ENCODE results near the gene CFAP221. TPM values are rescaled to one million over a fixed set of nuclear protein-coding genes. Genes with fewer than 3 reads are reported as not detected.

The CFAP221 gene
- total RNA-seq, 1 donor from 2014 or later = 5.4 TPM

DNA sequence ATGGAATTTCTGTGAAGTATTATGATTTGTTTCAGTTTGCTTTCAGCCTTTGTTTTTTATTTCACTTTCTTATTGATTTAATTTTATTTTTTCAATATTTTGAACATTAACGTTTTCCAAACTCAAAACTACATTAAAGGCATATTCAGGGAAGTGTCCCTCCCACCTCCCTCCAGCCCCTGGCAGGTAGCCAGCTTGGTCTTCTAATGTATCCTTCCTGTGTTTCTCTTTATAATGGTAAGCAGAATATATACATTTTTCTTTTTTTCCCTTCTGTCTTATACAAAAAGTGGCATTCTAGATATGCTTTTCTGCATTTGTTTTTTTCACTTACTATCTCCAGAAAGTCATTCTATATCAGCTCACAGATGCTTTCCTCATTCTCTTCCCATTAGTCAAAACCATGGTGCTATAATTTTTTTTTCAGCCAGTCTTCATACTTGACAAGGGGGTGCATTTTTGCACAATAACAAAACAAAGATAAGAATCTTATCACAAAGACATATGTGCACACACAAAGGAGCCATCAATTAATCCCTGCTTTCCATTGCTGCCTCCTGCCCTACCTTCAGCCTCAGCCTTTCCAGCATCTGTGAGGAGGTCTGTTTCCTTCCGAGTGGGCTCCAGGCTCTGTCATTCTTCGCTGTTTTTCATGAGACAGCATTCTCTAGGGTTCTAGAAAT, 101.1 kb downstream of the CFAP221 start:
- DNase-seq (ENCODE audit: low spot score) = no peak

DNA sequence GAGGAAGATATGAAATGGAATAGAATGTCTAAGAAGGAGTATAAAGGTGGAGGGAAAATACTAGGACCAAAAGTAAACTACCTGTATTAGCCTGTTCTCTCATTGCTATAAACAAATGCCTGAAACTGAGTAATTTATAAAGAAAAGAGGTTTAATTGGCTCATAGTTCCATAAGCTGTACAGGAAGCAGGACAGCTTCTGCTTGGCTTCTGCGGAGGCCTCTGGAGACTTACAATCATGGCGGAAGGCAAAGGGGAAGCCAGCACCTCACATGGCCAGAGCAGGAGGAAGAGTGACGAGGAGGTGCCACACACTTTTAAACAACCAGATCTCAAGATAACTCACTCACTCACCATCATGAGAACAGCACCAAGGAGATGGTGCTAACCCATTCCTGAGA, 101.9 kb downstream of the CFAP221 start:
- DNase-seq (ENCODE audit: low spot score) = no peak

DNA sequence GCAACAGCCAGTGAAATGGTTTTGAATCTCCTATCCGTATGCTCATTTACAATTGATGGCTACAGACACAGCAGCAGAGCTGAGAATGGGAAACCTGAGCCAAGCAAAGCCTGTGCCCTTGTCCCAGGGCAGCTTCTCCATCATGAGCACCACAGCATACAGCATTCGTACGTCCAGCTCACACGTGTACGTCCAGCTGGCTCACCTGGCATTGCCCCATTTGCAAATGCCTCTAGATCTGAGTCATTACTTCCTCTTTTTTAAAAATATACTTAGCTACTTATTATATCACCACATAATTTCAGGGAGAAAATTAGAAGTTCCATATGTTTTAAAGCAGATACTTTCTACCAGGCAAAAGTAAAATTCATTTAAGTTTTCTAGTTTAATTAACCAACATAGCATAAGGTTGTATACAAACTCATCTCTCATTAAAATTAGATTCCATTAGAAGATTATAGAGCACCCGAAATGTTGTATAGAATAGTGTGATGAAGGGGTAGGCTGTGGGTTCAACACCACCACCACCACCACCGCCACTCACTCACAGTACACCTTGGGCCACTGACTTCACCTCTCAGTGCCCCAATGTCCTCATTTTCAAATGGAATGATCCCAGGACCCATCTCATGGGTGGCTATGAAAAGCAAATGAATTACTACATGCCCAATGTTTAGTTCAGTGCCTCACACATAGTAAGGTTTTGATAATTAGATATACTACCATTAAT, 103.4 kb downstream of the CFAP221 start:
- no peak for DNase-seq (ENCODE audit: low spot score)

GRCh38 chr2:119649364-119649917, 105.2 kb downstream of the CFAP221 start:
- no peak for DNase-seq (ENCODE audit: low spot score)

DNA sequence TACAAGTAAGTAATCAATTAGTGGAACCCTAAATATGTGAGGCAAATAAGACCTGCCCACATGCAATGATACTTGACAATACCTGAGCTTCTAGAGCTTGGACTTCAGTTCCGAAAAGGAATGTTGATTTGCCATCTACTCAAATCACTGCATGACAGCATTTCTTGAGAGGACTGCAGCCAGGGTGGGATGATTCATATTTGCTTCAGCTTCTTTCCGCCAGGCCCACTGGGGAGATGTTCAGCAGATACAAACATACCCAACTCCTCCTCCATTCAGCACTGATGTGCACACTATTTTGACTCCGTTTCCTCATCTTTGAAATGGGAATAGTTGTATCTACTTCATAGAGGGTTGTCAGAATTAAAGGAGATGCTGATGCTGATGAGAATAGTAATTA, 106.0 kb downstream of the CFAP221 start:
- DNase-seq (ENCODE audit: low spot score) = no peak

DNA sequence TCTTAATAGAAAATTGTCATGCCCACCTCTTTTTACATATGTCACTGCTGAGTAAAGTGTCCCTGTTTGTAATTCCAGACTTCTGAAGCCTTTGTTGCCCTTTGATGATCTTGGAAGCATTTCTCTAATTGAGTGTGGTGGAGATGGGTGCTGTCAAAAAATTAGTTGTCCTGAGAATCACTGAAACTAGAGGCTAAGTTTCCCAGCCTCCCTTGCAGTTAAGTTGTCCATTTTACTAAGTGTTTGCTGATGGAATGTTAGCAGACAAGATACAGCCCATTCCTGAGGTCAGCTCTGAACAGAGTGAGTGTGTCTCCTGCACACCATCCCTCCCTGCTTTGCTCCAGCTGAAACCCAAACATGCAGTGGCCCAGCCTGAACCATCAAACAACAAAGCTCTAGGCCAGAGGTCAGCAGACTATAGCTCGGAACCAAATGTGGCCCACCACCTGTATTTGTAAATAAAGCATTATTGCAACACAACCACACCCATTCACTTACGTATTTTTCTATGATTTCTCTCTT, 106.7 kb downstream of the CFAP221 start:
- DNase-seq (ENCODE audit: low spot score) = no peak

- DNase-seq (ENCODE audit: low spot score) = no peak
These were observed 113.4 kb downstream of the CFAP221 start for GRCh38 chr2:119657466-119658145.

GRCh38 chr2:119659601-119660342, 115.5 kb downstream of the CFAP221 start:
- DNase-seq (ENCODE audit: low spot score) = no peak

GRCh38 chr2:119660343-119660658, 116.1 kb downstream of the CFAP221 start:
- DNase-seq (ENCODE audit: low spot score) = no peak

GRCh38 chr2:119662297-119662696, 118.0 kb downstream of the CFAP221 start:
- DNase-seq (ENCODE audit: low spot score) = no peak

DNA sequence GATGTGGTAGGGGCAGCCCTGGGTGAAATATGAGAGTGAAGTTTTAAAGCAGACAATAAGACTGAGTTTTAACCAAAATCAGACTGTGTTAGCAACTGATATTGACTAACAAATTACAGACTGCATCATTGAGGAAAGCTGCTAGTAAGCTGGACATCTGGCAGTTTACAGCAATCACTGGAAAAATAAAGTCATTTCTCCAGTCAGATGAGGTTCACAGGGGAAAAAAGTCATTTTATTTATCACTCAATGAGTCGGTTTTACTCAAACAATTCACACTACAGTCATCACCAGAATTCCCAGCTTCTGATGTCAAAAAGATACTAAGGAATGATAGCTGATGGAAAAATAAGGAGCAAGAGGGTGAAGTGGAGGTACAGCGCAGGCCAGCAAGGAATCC, 124.3 kb downstream of the CFAP221 start:
- DNase-seq (ENCODE audit: low spot score) = no peak

DNA sequence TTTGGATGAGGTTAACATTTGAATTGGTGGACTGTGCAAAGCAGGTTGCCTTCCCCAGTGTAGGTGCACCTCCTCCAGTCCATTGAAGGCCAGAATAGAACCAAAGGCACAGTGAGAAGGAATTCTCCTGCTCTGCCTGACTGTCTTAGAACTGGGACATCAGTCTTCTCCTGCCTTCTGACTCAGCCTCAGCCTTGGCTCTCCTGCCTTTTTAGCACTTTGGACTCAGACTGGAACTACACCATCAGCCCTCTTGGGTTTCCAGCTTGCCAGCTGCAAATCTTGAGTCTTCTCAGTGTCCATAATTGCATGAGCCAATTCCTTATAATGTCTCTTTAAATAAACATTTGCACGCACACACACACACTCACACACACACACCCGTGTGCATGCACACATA, 126.8 kb downstream of the CFAP221 start:
- no peak for DNase-seq (ENCODE audit: low spot score)

DNA sequence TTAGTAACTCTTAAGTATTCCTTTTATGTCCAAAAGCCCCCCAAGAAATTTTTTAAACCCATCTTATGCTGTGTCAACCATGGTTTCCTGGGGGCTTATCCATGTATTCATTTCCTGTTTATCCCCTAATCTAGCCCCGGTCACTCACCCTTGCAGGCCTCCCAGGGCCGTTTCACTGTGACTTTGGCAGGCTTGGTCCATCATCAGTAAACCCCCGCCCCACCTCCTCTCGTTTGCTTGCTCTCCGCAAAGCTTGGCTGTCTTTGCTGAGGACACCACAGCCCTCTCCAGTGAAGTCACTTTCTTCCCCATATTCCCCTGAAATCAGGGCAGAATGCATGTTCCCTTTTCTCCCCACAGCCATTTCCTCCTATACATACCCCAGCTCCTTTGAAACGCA, 127.5 kb downstream of the CFAP221 start:
- no peak for DNase-seq (ENCODE audit: low spot score)

DNA sequence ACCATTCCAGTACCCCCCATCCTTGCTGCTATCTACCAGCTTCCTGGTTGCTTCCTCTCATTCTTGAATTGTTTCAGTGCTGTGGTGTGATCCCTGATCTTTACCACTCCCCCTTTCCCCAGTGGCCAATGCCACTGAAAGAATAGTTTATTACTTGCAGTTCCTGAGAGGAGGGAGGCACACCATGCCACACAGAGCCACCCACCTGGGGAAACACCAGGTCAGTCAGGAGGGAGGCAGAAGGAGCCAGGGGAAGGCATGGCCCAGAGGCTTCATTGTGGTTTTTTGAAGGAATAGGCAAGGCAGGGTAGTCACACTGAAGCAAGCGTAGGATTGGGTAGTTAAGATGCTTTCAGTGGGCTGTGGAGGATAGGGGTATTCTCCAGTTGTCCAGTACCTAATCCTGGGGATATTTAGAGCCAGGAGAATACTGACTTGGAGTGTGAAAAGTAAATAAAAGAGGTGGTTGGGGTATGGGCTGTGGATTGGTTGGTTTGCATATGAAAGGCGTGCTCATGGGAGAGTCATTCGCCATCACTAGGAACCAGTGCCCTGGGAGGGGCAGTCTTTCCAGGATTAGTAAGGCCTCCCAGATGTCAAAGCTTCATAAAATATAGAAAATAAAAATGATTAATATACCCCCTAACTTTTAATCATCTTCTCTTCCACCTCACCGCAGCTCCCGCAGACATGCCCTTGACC, 128.1 kb downstream of the CFAP221 start:
- DNase-seq (ENCODE audit: low spot score) = no peak

- DNase-seq (ENCODE audit: low spot score) = no peak
These were observed 129.5 kb downstream of the CFAP221 start for GRCh38 chr2:119673796-119674195.

GRCh38 chr2:119674711-119675500, 130.7 kb downstream of the CFAP221 start:
- no peak for DNase-seq (ENCODE audit: low spot score)

DNA sequence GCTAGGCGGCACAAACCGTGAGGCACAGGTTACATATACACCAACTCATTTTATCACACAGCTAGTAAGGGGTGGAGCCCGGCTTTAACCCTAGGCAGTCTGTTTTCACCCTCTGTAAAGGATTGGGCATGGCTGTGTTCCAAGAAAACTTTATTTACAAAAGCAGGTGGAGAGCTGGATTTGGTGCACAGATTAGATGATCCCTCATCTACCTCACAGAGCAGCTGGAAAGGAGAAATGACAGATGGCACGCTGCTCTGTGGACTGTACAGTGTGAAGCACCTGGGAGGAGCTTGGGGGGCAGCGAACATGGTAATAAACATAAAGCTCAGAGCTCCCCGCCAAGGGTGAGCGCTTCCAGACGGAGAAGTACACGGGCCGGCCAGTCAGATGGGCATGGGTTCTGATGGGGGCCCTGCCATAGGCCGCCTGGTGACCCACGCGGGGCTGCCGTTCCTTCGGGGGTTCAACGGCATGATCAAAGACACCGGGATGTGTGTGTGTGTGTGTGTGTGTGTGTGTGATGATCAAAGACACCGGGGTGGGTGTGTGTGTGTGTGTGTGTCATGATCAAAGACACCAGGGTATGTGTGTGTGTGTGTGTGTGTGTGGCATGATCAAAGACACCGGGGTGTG, 133.9 kb downstream of the CFAP221 start:
- no peak for DNase-seq (ENCODE audit: low spot score)

GRCh38 chr2:119679526-119679837, 135.2 kb downstream of the CFAP221 start:
- DNase-seq (ENCODE audit: low spot score) = no peak

DNA sequence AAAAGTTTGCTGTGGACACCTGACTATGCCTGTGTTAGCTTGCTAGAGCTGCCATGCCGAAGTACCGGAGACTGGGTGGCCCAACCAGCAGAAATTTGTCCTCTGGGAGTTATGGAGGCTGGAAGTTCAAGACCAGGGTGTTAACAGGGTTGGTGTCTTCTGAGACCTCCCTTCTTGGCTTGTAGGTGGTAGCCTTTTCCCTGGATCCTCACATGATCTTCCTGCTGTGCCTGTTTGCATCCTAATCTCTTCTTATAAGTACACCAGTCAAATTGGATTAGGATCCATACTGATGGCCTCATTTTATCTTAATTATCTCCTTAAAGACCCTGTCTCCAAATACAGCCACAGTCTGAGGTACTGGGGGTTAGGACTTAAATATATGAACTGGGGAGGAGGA, 135.6 kb downstream of the CFAP221 start:
- DNase-seq (ENCODE audit: low spot score) = no peak
